ENCODE measurements around the gene PPP6R1. TPM values are rescaled to one million over a fixed set of nuclear protein-coding genes. Genes with fewer than 3 reads are reported as not detected.

PPP6R1 gene
- total and polyA plus RNA-seq, 4 donors = 37.3 to 86.3 (median 48.1) TPM

DNA sequence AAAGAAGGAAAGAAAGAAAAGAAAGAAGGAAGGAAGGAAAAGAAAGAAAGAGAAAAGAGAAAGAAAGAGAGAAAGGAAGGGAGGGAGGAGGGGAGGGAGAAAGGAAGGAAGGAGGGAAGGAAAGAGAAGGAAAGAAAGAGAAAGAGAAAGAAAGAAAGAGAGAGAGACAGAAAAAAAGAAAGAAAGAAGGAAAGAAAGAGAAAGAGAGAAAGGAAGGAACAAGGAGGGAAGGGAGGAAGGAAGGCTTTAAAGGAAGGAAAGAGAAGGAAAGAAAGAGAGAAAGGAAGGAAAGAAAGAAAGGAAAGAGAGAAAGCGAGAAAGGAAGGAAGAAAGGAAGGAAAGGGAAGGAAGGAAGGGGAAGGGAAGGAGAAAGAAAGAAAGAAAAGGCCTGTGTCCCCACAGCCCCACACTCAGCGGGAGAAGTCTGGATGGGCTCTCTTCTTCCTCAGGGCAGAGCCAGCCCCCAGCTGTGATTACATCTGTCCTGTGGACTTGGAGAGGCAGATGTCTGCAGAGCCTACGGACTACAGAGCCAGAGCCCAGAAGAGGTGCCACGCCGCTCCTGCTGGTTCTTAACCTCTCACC is 59.1 kb downstream of the PPP6R1 start:
- TF ChIP-seq, protein P1, sequence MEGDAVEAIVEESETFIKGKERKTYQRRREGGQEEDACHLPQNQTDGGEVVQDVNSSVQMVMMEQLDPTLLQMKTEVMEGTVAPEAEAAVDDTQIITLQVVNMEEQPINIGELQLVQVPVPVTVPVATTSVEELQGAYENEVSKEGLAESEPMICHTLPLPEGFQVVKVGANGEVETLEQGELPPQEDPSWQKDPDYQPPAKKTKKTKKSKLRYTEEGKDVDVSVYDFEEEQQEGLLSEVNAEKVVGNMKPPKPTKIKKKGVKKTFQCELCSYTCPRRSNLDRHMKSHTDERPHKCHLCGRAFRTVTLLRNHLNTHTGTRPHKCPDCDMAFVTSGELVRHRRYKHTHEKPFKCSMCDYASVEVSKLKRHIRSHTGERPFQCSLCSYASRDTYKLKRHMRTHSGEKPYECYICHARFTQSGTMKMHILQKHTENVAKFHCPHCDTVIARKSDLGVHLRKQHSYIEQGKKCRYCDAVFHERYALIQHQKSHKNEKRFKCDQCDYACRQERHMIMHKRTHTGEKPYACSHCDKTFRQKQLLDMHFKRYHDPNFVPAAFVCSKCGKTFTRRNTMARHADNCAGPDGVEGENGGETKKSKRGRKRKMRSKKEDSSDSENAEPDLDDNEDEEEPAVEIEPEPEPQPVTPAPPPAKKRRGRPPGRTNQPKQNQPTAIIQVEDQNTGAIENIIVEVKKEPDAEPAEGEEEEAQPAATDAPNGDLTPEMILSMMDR (IDR thresholded peaks at IDR 0.05; ENCODE audit: control extremely low read depth, extremely low read depth) = no peak
- Histone ChIP-seq H3K9ac (ENCODE audit: insufficient read depth in 1 of 2, low read length in 2 of 2) (no peak overlapping the region), H3K9me3 (ENCODE audit: control insufficient read depth in 4 of 4, insufficient read depth in 3 of 4, low read length in 3 of 4) (peaks cover 0 to 2% (median 0%) of the 10 kb centered on the region in 4 donors), H3K4me3 (no peak overlapping the region), H3K27me3 (ENCODE audit: control insufficient read depth in 3 of 3, insufficient read depth in 3 of 3, low read length in 2 of 3) (no peaks in the 10 kb centered on the region), H3K4me1 (ENCODE audit: control insufficient read depth in 5 of 5, insufficient read depth in 5 of 5, low read length in 5 of 5) (no peaks in the 10 kb centered on the region), H3K27ac (ENCODE audit: low read depth in 1 of 2, low read length in 1 of 2) (no peak overlapping the region), H3K36me3 (ENCODE audit: control insufficient read depth in 4 of 4, insufficient read depth in 4 of 4, low read length in 4 of 4) (no peaks in the 10 kb centered on the region)
- no peak for DNase-seq
- 55 to 69% methylated on average over 5 of the region's 5 CpGs for WGBS, 2 donors
- ATAC-seq (ENCODE audit: insufficient read depth, low FRiP score) = no peak

GRCh38 chr19:55198651-55199050 is 60.2 kb downstream of the PPP6R1 start:
- whole genome bisulfite sequencing, 2 donors = 58 to 74% methylated on average over 5 of the region's 5 CpGs
- no peak overlapping the region for H3K9ac ChIP-seq (ENCODE audit: insufficient read depth in 1 of 2, low read length in 2 of 2)
- no peaks in the 10 kb centered on the region for H3K9me3 ChIP-seq (ENCODE audit: control insufficient read depth in 4 of 4, insufficient read depth in 3 of 4, low read length in 3 of 4)
- no peaks in the 10 kb centered on the region for H3K27me3 ChIP-seq (ENCODE audit: control insufficient read depth in 3 of 3, insufficient read depth in 3 of 3, low read length in 2 of 3)
- H3K36me3 ChIP-seq (ENCODE audit: control insufficient read depth in 4 of 4, insufficient read depth in 4 of 4, low read length in 4 of 4) = no peaks in the 10 kb centered on the region
- ATAC-seq (ENCODE audit: insufficient read depth, low FRiP score) (no peak), DNase-seq (no peak)
- no peaks in the 10 kb centered on the region for H3K4me1 ChIP-seq (ENCODE audit: control insufficient read depth in 5 of 5, insufficient read depth in 5 of 5, low read length in 5 of 5)
- TF ChIP-seq, protein P1 (IDR thresholded peaks at IDR 0.05; ENCODE audit: control extremely low read depth, extremely low read depth) = no peak
- no peak overlapping the region for H3K4me3 ChIP-seq
- no peak overlapping the region for H3K27ac ChIP-seq (ENCODE audit: low read depth in 1 of 2, low read length in 1 of 2)

DNA sequence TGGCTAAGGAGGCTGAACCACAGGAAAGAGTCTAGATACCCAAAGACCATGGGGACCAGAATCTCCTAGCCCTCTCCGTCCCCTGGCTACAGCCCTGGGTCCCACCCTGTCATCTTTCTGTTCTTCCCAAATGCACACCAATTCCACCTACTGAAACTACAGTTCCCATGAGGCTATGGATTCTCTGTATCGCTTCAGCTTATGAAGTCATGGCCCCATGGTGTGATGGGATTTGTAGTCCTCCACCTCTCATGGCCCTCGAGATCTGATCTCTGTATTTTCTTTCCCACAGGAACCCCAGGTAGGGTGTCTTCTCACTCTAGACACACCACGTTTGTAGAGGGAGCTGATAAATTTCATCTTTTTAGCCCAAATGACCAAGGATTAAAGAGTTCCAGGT is 61.3 kb downstream of the PPP6R1 start:
- no peaks in the 10 kb centered on the region for H3K36me3 ChIP-seq (ENCODE audit: control insufficient read depth in 4 of 4, insufficient read depth in 4 of 4, low read length in 4 of 4)
- H3K4me1 ChIP-seq (ENCODE audit: control insufficient read depth in 5 of 5, insufficient read depth in 5 of 5, low read length in 5 of 5) = no peaks in the 10 kb centered on the region
- DNase-seq (no peak), ATAC-seq (ENCODE audit: insufficient read depth, low FRiP score) (no peak)
- TF ChIP-seq, protein P1 (IDR thresholded peaks at IDR 0.05; ENCODE audit: control extremely low read depth, extremely low read depth) = no peak
- 57 to 63% methylated on average over 4 of the region's 4 CpGs for WGBS, 2 donors
- no peaks in the 10 kb centered on the region for H3K9me3 ChIP-seq (ENCODE audit: control insufficient read depth in 4 of 4, insufficient read depth in 3 of 4, low read length in 3 of 4)
- no peak overlapping the region for H3K4me3 ChIP-seq
- H3K9ac ChIP-seq (ENCODE audit: insufficient read depth in 1 of 2, low read length in 2 of 2) = no peak overlapping the region
- H3K27me3 ChIP-seq (ENCODE audit: control insufficient read depth in 3 of 3, insufficient read depth in 3 of 3, low read length in 2 of 3) = no peaks in the 10 kb centered on the region
- H3K27ac ChIP-seq (ENCODE audit: low read depth in 1 of 2, low read length in 1 of 2) = no peak overlapping the region

DNA sequence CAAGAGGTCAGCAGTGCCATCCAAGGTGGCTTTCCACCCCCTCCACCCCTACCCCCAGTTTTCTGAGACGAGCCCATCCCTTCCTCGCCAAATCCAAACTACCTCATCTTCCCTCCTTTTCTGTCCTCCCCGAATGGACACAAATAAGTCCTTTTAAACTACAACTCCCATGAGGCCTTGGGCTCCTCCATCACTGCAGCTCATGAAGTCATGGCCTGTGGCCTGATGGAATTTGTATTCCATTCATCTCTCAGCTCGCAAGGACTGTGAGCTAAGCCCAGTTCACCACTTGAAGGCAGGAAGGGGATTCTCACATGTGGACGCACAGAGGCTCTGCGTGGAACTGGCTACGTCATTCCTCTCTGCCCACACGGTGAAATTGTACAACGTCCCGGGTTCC is 62.0 kb downstream of the PPP6R1 start:
- DNase-seq (no peak), ATAC-seq (ENCODE audit: insufficient read depth, low FRiP score) (no peak)
- Histone ChIP-seq H3K9ac (ENCODE audit: insufficient read depth in 1 of 2, low read length in 2 of 2) (no peak overlapping the region), H3K4me1 (ENCODE audit: control insufficient read depth in 5 of 5, insufficient read depth in 5 of 5, low read length in 5 of 5) (no peaks in the 10 kb centered on the region), H3K27ac (ENCODE audit: low read depth in 1 of 2, low read length in 1 of 2) (no peak overlapping the region), H3K9me3 (ENCODE audit: control insufficient read depth in 4 of 4, insufficient read depth in 3 of 4, low read length in 3 of 4) (no peaks in the 10 kb centered on the region), H3K27me3 (ENCODE audit: control insufficient read depth in 3 of 3, insufficient read depth in 3 of 3, low read length in 2 of 3) (no peaks in the 10 kb centered on the region), H3K36me3 (ENCODE audit: control insufficient read depth in 4 of 4, insufficient read depth in 4 of 4, low read length in 4 of 4) (no peaks in the 10 kb centered on the region), H3K4me3 (no peak overlapping the region)
- WGBS, 2 donors = 87 to 90% methylated on average over 10 of the region's 10 CpGs
- TF ChIP-seq, protein P1 (IDR thresholded peaks at IDR 0.05; ENCODE audit: control extremely low read depth, extremely low read depth) = no peak
